ENCODE results near the gene MSS51.

The MSS51 gene

GRCh38 chr10:73433538-73433867 is at the start of gene MSS51:
MSS51 (minus strand) TSS chr10:73433561; CDS start chr10:73428284, 5,277 bp downstream.
- TF ChIP-seq CTCF (IDR thresholded peaks at IDR 0.05; ENCODE audit: low read length, missing control alignments) = no peak
- no peak within 1 kb of the TSS for H3K4me3 ChIP-seq (replicated peaks; ENCODE audit: low read depth, low read length)
- DNase-seq (ENCODE audit: low read depth) = no peak

GRCh38 chr10:73480158-73480557 is 46.8 kb upstream of the MSS51 start:
- peak; percentile 41 for DNase-seq (ENCODE audit: low read depth)
- no peak for TF ChIP-seq CTCF (IDR thresholded peaks at IDR 0.05; ENCODE audit: low read length, missing control alignments)
- no peak overlapping the region for H3K4me3 ChIP-seq (replicated peaks; ENCODE audit: low read depth, low read length)

- no peak for TF ChIP-seq CTCF (IDR thresholded peaks at IDR 0.05; ENCODE audit: low read length, missing control alignments)
Measured at GRCh38 chr10:73478636-73479035, 45.3 kb upstream of the MSS51 start.

GRCh38 chr10:73471226-73471625 is 37.9 kb upstream of the MSS51 start:
- no peak for DNase-seq (ENCODE audit: low read depth)
- TF ChIP-seq CTCF (IDR thresholded peaks at IDR 0.05; ENCODE audit: low read length, missing control alignments) = no peak
- no peak overlapping the region for H3K4me3 ChIP-seq (replicated peaks; ENCODE audit: low read depth, low read length)

More at GRCh38 chr10:73478636-73479035, 45.3 kb upstream of the MSS51 start:
- H3K4me3 ChIP-seq (replicated peaks; ENCODE audit: low read depth, low read length) = no peak overlapping the region
- no peak for DNase-seq (ENCODE audit: low read depth)

GRCh38 chr10:73469579-73469978 is 36.2 kb upstream of the MSS51 start:
- no peak for DNase-seq (ENCODE audit: low read depth)
- no peak for TF ChIP-seq CTCF (IDR thresholded peaks at IDR 0.05; ENCODE audit: low read length, missing control alignments)
- no peak overlapping the region for H3K4me3 ChIP-seq (replicated peaks; ENCODE audit: low read depth, low read length)

- H3K4me3 ChIP-seq (replicated peaks; ENCODE audit: low read depth, low read length) = no peak overlapping the region
- no peak for DNase-seq (ENCODE audit: low read depth)
- TF ChIP-seq CTCF (IDR thresholded peaks at IDR 0.05; ENCODE audit: low read length, missing control alignments) = no peak
Measured at GRCh38 chr10:73467206-73467605, 33.8 kb upstream of the MSS51 start.

- H3K4me3 ChIP-seq (replicated peaks; ENCODE audit: low read depth, low read length) = no peak overlapping the region
- no peak for TF ChIP-seq CTCF (IDR thresholded peaks at IDR 0.05; ENCODE audit: low read length, missing control alignments)
- DNase-seq (ENCODE audit: low read depth) = no peak
Measured at GRCh38 chr10:73465978-73466726, 32.8 kb upstream of the MSS51 start.

Measured in fibroblast of pulmonary artery (primary cell).